Measurements from ENCODE around the gene IGF2BP2. TPM values are rescaled to one million over a fixed set of nuclear protein-coding genes. Genes with fewer than 3 reads are reported as not detected.

The IGF2BP2 gene
- total RNA-seq, 1 experiment from 2014 or later: 135 TPM

DNA sequence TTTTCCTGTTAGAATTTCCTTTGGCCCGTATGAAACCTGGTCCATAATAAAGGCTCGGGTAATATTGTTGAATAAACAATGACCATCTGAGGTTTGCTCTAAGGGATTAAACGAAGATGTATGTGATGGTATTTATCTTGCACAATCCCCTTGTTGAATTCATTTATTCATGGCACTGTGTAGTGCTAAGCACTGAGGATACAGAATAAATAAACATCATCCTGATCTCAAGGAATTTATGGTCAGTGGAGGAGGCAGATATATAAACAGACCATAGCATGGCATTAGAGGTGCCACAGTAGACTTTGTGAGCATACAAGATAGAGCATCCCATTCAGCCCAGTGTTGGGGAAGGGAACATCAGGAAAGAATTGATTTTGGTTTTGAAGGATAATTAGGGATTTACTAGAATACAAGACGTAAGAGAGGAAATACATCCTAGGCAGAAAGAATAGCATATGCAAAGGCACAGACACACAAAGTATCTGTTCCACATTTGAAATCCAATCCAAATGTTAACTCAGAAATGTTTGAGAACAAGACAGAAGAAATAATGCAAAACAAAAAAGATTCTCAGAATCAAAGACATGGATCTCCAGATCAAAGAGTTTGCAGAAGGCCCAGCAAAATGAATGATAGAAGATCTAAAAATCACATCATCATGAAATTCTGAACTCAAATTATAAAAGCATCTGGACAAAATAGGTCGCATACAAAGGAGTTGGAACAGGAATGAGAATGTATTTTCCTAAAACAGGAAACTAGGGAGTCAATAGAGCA lies 5.4 kb upstream of the IGF2BP2 start:
- H3K36me3 ChIP-seq (ENCODE audit: control insufficient read depth in 1 of 2, insufficient read depth in 2 of 2, low read length in 2 of 2): no peaks in the 10 kb centered on the region
- RAD21 ChIA-PET (ENCODE audit: low non-redundant PET in 1 of 2, low total read pairs in 2 of 2, uncharacterized antibody in 2 of 2, unreplicated experiment in 2 of 2): no interaction called here
- no peaks in the 10 kb centered on the region; the same call in 1 of the 2 replicates for H3K79me2 ChIP-seq (ENCODE audit: insufficient read depth, low read length)
- no peak overlapping the region for H3K27ac ChIP-seq (ENCODE audit: low read depth, low read length)
- BruUV-seq (replicated peaks): no TSS peak
- peaks cover 6 to 9% of the 10 kb centered on the region in 2 experiments; a peak in 3 of 4 replicates for H3K4me1 ChIP-seq (ENCODE audit: control insufficient read depth in 1 of 2, insufficient read depth in 2 of 2, low read length in 2 of 2)
- no peak overlapping the region for H3K9ac ChIP-seq (ENCODE audit: low read length)
- H4K20me1 ChIP-seq (ENCODE audit: insufficient read depth): no peaks in the 10 kb centered on the region
- CTCF ChIA-PET: no interaction called here
- intact Hi-C loops (cut with micrococcal nuclease): no loop called here
- no peak overlapping the region for H3K4me2 ChIP-seq (ENCODE audit: low read length)
- H3K4me3 ChIP-seq (replicated peaks in 1 of 2; ENCODE audit: low read depth in 1 of 2, low read length in 2 of 2): no peak overlapping the region
- ATAC-seq: no peak
- POLR2A ChIA-PET: no interaction called here
- DNase-seq (ENCODE audit: low read depth, low spot score): no peak
- no peaks in the 10 kb centered on the region for H3K9me2 ChIP-seq (ENCODE audit: insufficient read depth)
- no peak for TF ChIP-seq YY1 (IDR thresholded peaks at IDR 0.05; ENCODE audit: extremely low read depth, insufficient replicate concordance, low read depth, low read length)
- TF ChIP-seq SRF (IDR thresholded peaks at IDR 0.05; ENCODE audit: low read depth): no peak
- no peak for TF ChIP-seq ELF1 (IDR thresholded peaks at IDR 0.05; ENCODE audit: borderline replicate concordance, low read depth)
- no peak for TF ChIP-seq FOSL1 (IDR thresholded peaks at IDR 0.05; ENCODE audit: low read depth)
- TF ChIP-seq, protein P1, sequence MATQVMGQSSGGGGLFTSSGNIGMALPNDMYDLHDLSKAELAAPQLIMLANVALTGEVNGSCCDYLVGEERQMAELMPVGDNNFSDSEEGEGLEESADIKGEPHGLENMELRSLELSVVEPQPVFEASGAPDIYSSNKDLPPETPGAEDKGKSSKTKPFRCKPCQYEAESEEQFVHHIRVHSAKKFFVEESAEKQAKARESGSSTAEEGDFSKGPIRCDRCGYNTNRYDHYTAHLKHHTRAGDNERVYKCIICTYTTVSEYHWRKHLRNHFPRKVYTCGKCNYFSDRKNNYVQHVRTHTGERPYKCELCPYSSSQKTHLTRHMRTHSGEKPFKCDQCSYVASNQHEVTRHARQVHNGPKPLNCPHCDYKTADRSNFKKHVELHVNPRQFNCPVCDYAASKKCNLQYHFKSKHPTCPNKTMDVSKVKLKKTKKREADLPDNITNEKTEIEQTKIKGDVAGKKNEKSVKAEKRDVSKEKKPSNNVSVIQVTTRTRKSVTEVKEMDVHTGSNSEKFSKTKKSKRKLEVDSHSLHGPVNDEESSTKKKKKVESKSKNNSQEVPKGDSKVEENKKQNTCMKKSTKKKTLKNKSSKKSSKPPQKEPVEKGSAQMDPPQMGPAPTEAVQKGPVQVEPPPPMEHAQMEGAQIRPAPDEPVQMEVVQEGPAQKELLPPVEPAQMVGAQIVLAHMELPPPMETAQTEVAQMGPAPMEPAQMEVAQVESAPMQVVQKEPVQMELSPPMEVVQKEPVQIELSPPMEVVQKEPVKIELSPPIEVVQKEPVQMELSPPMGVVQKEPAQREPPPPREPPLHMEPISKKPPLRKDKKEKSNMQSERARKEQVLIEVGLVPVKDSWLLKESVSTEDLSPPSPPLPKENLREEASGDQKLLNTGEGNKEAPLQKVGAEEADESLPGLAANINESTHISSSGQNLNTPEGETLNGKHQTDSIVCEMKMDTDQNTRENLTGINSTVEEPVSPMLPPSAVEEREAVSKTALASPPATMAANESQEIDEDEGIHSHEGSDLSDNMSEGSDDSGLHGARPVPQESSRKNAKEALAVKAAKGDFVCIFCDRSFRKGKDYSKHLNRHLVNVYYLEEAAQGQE (IDR thresholded peaks at IDR 0.05; ENCODE audit: low read depth): no peak
- no peak for TF ChIP-seq CBX3 (IDR thresholded peaks at IDR 0.05; ENCODE audit: low read depth)
- TF ChIP-seq EZH2phosphoT487 (IDR thresholded peaks at IDR 0.05; ENCODE audit: borderline replicate concordance): no peak
- TF ChIP-seq ZNF274 (IDR thresholded peaks at IDR 0.05; ENCODE audit: low read depth, low read length): no peak
- TF ChIP-seq RAD21 (IDR thresholded peaks at IDR 0.05; ENCODE audit: low read depth): no peak
- no peak for TF ChIP-seq POLR2A (IDR thresholded peaks at IDR 0.05; ENCODE audit: borderline replicate concordance, extremely low read depth, insufficient read depth, insufficient read length)
- TF ChIP-seq SIN3A (IDR thresholded peaks at IDR 0.05; ENCODE audit: low read depth): no peak
- no peak for TF ChIP-seq TCF7L2 (IDR thresholded peaks at IDR 0.05; ENCODE audit: borderline replicate concordance, extremely low read depth, insufficient read depth, insufficient read length)
- no peak for TF ChIP-seq POLR2AphosphoS5 (IDR thresholded peaks at IDR 0.05; ENCODE audit: low read depth, low read length)
- TF ChIP-seq, protein P2, sequence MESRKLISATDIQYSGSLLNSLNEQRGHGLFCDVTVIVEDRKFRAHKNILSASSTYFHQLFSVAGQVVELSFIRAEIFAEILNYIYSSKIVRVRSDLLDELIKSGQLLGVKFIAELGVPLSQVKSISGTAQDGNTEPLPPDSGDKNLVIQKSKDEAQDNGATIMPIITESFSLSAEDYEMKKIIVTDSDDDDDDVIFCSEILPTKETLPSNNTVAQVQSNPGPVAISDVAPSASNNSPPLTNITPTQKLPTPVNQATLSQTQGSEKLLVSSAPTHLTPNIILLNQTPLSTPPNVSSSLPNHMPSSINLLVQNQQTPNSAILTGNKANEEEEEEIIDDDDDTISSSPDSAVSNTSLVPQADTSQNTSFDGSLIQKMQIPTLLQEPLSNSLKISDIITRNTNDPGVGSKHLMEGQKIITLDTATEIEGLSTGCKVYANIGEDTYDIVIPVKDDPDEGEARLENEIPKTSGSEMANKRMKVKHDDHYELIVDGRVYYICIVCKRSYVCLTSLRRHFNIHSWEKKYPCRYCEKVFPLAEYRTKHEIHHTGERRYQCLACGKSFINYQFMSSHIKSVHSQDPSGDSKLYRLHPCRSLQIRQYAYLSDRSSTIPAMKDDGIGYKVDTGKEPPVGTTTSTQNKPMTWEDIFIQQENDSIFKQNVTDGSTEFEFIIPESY (IDR thresholded peaks at IDR 0.05; ENCODE audit: extremely low read depth, insufficient replicate concordance, low read length): no peak
- TF ChIP-seq EZH2 (IDR thresholded peaks at IDR 0.05): no peak
- no peak for TF ChIP-seq CEBPB (IDR thresholded peaks at IDR 0.05; ENCODE audit: low read depth)
- no peaks in the 10 kb centered on the region for H3K27me3 ChIP-seq (ENCODE audit: insufficient read depth, low read length)
- no peaks in the 10 kb centered on the region for H3K9me3 ChIP-seq (ENCODE audit: control insufficient read depth in 1 of 2, insufficient read depth in 1 of 2, low read depth in 1 of 2, low read length in 2 of 2)
- H2AFZ ChIP-seq (ENCODE audit: low read depth, low read length, poor library complexity, severe bottlenecking): no peak overlapping the region

All from HCT116 (cell line).